ENCODE data around the gene CCDC78. TPM values are rescaled to one million over a fixed set of nuclear protein-coding genes. Genes with fewer than 3 reads are reported as not detected.

The CCDC78 gene
- total RNA-seq, 1 donor from 2014 or later: 3.9 TPM

DNA sequence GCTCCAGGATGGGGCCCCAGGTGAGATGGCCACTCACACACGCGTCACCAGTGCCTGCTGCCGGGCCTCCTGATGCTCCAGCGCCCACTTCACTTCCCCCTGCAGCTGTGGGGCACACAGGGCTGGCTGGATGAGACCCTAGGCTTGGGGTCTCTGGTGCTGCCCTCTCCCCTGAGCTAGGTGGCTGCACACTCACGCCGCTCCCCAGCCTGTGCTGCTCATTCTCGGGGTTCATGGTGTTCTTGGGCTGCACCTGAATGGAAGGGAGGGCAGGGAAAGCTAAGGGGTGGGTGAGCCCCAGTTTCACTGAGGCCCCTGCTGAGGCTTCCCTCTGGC lies 1.2 kb downstream of the CCDC78 start:
- H3K9me3 Mint-ChIP-seq: no peaks in the 10 kb centered on the region
- H3K4me3 Mint-ChIP-seq: peak overlapping the region; percentile 57
- H3K36me3 Mint-ChIP-seq: no peaks in the 10 kb centered on the region
- no peak overlapping the region for H3K27ac Mint-ChIP-seq
- no peaks in the 10 kb centered on the region for H3K4me1 Mint-ChIP-seq (ENCODE audit: unreplicated experiment)
- DNase-seq (ENCODE audit: extremely low spot score, unreplicated experiment): no peak
- H3K27me3 Mint-ChIP-seq: no peaks in the 10 kb centered on the region
- TF ChIP-seq, protein P1, sequence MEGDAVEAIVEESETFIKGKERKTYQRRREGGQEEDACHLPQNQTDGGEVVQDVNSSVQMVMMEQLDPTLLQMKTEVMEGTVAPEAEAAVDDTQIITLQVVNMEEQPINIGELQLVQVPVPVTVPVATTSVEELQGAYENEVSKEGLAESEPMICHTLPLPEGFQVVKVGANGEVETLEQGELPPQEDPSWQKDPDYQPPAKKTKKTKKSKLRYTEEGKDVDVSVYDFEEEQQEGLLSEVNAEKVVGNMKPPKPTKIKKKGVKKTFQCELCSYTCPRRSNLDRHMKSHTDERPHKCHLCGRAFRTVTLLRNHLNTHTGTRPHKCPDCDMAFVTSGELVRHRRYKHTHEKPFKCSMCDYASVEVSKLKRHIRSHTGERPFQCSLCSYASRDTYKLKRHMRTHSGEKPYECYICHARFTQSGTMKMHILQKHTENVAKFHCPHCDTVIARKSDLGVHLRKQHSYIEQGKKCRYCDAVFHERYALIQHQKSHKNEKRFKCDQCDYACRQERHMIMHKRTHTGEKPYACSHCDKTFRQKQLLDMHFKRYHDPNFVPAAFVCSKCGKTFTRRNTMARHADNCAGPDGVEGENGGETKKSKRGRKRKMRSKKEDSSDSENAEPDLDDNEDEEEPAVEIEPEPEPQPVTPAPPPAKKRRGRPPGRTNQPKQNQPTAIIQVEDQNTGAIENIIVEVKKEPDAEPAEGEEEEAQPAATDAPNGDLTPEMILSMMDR (conservative IDR thresholded peaks at IDR 0.05): no peak

DNA sequence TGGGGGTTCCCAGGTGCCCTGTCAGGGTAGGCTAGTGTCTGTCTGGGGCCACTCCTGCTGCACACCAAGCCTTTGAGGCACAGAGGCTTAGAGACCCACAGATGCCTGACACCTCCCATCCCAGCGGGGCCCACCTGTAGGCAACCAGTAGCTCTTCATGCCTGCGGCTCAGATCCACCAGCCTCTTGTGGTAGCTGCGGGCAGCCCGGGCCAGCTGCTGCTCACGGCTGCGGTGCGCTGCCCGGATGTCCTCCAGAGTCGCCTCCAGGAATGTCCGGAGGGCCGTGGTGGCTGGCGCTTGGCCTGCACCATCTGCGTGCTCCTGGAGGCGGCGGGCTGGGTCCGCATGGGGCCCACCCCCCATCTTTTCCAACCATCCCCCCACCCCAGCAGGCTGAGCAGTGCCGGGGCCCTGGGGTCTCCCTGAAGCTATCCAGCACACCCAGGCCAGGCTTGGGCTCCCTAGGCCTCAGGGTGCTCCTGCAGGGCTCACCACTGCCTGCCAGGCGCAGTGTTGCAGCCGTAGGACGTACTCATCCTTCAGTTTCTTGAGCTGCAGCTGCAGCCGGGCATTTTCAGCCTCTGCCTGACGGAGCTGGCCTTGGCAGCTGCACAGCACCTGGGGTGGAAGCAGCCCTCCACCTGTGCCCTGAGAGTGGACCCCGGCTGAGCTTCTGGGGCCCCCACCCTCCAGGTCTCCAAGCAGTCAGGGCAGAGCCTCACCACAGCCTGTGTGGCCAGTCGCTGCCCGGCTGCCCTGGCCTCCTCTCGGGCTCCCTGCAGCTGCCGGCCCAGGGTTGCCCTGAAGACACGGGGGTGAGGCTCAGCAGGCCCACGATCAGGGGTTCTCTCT lies 1.8 kb downstream of the CCDC78 start:
- TF ChIP-seq, protein P1 (conservative IDR thresholded peaks at IDR 0.05): no peak
- Mint-ChIP-seq H3K9me3 (no peaks in the 10 kb centered on the region), H3K27ac (no peak overlapping the region), H3K36me3 (no peaks in the 10 kb centered on the region), H3K4me1 (ENCODE audit: unreplicated experiment) (no peaks in the 10 kb centered on the region), H3K27me3 (no peaks in the 10 kb centered on the region), H3K4me3 (no peak overlapping the region)
- DNase-seq (ENCODE audit: extremely low spot score, unreplicated experiment): no peak

DNA sequence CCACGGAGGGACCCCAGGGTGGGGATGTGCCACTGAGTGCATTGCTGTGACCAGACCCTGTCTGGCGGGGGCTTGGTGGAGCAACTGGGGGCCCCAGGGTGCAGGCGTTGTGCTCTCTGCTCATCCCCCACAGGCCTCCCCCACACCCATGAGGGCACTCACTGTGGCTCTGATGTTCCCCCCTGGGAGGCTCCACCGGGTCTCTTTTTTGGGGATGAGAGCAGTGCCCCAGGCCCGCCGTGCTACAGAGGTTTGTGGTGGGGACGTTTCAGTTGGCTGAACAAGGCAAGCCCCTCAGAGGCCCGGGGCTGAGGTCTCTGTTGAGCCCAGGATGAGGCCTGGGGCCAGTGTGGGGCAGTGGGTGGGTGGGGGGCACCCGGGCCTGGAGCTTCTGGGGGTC lies 2.5 kb downstream of the CCDC78 start:
- H3K9me3 Mint-ChIP-seq: no peaks in the 10 kb centered on the region
- no peak for DNase-seq (ENCODE audit: extremely low spot score, unreplicated experiment)
- no peaks in the 10 kb centered on the region for H3K36me3 Mint-ChIP-seq
- no peak overlapping the region for H3K27ac Mint-ChIP-seq
- H3K27me3 Mint-ChIP-seq: no peaks in the 10 kb centered on the region
- TF ChIP-seq, protein P1 (conservative IDR thresholded peaks at IDR 0.05): no peak
- peaks cover 6% of the 10 kb centered on the region for H3K4me1 Mint-ChIP-seq (ENCODE audit: unreplicated experiment)
- no peak overlapping the region for H3K4me3 Mint-ChIP-seq

DNA sequence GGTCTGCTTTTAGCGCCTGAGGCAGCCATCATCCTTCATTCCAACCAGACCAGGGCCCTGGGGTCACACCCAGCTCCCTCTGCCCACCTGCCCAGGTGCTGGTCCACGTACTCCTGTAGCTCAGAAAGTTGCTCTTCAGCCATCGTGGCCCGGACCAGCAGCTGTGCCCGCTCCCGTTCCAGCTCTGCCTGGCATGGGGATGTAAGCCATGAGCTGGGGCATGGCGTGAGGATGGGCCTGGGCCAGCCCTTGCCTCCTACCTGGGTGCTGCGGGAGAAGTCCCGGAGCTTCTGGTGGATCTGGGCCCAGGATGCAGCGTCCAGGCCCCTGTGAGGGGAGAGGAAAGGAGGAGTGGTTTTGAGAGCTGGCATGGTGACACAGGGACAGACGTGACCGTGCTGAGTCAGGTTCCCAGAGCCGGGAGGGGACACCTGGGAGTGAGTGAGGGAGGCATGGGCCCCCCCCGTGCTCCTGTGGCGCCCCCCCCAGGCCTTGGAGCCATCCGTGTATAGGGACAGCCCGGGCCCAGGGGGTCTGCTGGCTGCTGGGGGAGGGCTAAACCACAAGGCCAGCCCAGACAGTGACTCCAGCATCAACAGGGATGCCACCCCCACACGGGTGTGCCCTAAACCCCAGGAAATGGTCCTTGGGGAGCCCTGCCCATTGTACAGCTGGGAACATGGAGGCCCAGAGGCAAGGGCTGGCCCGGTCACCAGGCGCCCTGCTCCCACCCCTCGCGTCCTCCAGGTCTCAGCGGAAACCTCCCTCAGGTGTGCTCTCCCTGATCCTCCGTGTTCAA lies 3.2 kb downstream of the CCDC78 start:
- no peaks in the 10 kb centered on the region for H3K27me3 Mint-ChIP-seq
- H3K27ac Mint-ChIP-seq: no peak overlapping the region
- DNase-seq (ENCODE audit: extremely low spot score, unreplicated experiment): no peak
- H3K4me3 Mint-ChIP-seq: peak overlapping the region; percentile 49
- H3K9me3 Mint-ChIP-seq: no peaks in the 10 kb centered on the region
- no peaks in the 10 kb centered on the region for H3K36me3 Mint-ChIP-seq
- TF ChIP-seq, protein P1 (conservative IDR thresholded peaks at IDR 0.05): no peak
- peaks cover 8% of the 10 kb centered on the region for H3K4me1 Mint-ChIP-seq (ENCODE audit: unreplicated experiment)

DNA sequence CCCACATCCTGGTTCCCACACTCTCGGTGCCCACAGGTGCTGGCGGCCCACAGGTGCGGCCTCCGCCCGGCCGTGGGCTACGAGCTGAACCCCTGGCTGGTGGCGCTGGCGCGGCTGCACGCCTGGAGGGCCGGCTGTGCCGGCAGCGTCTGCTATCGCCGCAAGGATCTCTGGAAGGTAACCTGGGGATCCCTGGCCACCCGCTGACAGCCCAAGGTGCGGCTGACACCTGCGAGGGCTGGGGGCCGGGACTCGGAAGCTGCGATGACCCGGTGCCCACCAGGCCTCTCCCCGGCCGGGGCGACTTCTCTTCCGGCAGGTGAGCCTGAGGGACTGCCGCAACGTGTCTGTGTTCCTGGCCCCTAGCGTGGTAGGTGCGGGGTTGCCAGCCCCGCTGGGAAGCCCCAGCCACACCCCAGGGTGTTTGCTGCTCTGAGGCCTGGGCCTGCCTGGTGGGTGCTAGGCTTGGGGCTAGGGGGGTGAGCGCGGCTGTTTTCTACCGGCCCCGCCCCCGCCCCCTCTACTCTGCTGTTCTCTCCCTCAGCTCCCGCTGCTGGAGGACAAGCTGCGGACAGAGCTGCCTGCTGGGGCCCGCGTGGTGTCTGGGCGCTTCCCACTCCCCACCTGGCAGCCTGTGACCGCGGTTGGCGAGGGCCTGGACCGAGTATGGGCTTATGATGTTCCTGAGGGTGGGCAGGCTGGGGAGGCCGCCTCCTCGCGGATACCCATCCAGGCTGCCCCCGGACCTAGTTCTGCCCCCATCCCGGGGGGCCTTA lies 4.3 kb downstream of the CCDC78 start:
- DNase-seq (ENCODE audit: extremely low spot score, unreplicated experiment): no peak
- Mint-ChIP-seq H3K27me3 (no peaks in the 10 kb centered on the region), H3K9me3 (no peaks in the 10 kb centered on the region), H3K36me3 (no peaks in the 10 kb centered on the region), H3K4me1 (ENCODE audit: unreplicated experiment) (peaks cover 8% of the 10 kb centered on the region), H3K4me3 (peak overlapping the region; percentile 49), H3K27ac (no peak overlapping the region)
- TF ChIP-seq, protein P1 (conservative IDR thresholded peaks at IDR 0.05): no peak
